ENCODE results near the gene SERPINF2. TPM values are rescaled to one million over a fixed set of nuclear protein-coding genes. Genes with fewer than 3 reads are reported as not detected.
A peak's percentile ranks its signal among the peaks of the same experiment; 100 is the strongest.
"Not testable (repeated sequence)": the region's sequence is repeated elsewhere in the genome, so short reads cannot be mapped to it uniquely, and the experiment has no call there.

SERPINF2 gene
- total RNA-seq, 1 donor from 2014 or later = 0.37 TPM

GRCh38 chr17:1720856-1721386 is 21.8 kb upstream of the SERPINF2 start:
- peaks cover 8% of the 10 kb centered on the region for H3K4me1 Mint-ChIP-seq (ENCODE audit: low read depth, unreplicated experiment)
- H3K27me3 Mint-ChIP-seq (ENCODE audit: unreplicated experiment) = peaks cover 5% of the 10 kb centered on the region
- TF ChIP-seq CTCF (IDR thresholded peaks at IDR 0.05; ENCODE audit: partially characterized antibody, unreplicated experiment) = peak; percentile 91
- peaks cover 10% of the 10 kb centered on the region for H3K9me3 Mint-ChIP-seq (ENCODE audit: unreplicated experiment)
- peak; percentile 76 for DNase-seq
- no peaks in the 10 kb centered on the region for H3K36me3 Mint-ChIP-seq (ENCODE audit: unreplicated experiment)
- H3K4me3 Mint-ChIP-seq (ENCODE audit: unreplicated experiment) = no peak overlapping the region
- no peak overlapping the region for H3K27ac Mint-ChIP-seq (ENCODE audit: unreplicated experiment)

- H3K4me1 Mint-ChIP-seq (ENCODE audit: low read depth, unreplicated experiment); H3K4me3 Mint-ChIP-seq (ENCODE audit: unreplicated experiment); H3K27me3 Mint-ChIP-seq (ENCODE audit: unreplicated experiment); H3K36me3 Mint-ChIP-seq (ENCODE audit: unreplicated experiment); H3K27ac Mint-ChIP-seq (ENCODE audit: unreplicated experiment); DNase-seq; H3K9me3 Mint-ChIP-seq (ENCODE audit: unreplicated experiment): not testable (repeated sequence)
These were observed 20.6 kb upstream of the SERPINF2 start for GRCh38 chr17:1722022-1722421.

- peak; percentile 89 for DNase-seq
- Mint-ChIP-seq H3K4me3 (ENCODE audit: unreplicated experiment) (peak within 1 kb of the TSS; percentile 79), H3K9me3 (ENCODE audit: unreplicated experiment) (peaks cover 7% of the 10 kb centered on the region), H3K27ac (ENCODE audit: unreplicated experiment) (no peak within 1 kb of the TSS), H3K36me3 (ENCODE audit: unreplicated experiment) (peaks cover 2% of the 10 kb centered on the region), H3K4me1 (ENCODE audit: low read depth, unreplicated experiment) (peaks cover 3% of the 10 kb centered on the region), H3K27me3 (ENCODE audit: unreplicated experiment) (peaks cover 7% of the 10 kb centered on the region)
- TF ChIP-seq CTCF (IDR thresholded peaks at IDR 0.05; ENCODE audit: partially characterized antibody, unreplicated experiment) = no peak
These were observed 18.3 kb upstream of the SERPINF2 start, which contains the start of gene WDR81 for GRCh38 chr17:1724351-1724868. Gene WDR81 (plus strand): TSS chr17:1724704. CDS start chr17:1724960, 256 bp downstream.

- Mint-ChIP-seq H3K9me3 (ENCODE audit: unreplicated experiment) (peaks cover 5% of the 10 kb centered on the region), H3K27me3 (ENCODE audit: unreplicated experiment) (peaks cover 10% of the 10 kb centered on the region), H3K36me3 (ENCODE audit: unreplicated experiment) (peaks cover 7% of the 10 kb centered on the region), H3K27ac (ENCODE audit: unreplicated experiment) (no peak overlapping the region), H3K4me3 (ENCODE audit: unreplicated experiment) (peak overlapping the region; percentile 75), H3K4me1 (ENCODE audit: low read depth, unreplicated experiment) (peaks cover 3% of the 10 kb centered on the region)
- DNase-seq = peak; percentile 80
- no peak for TF ChIP-seq CTCF (IDR thresholded peaks at IDR 0.05; ENCODE audit: partially characterized antibody, unreplicated experiment)
These were observed 17.6 kb upstream of the SERPINF2 start for GRCh38 chr17:1724869-1725641.

GRCh38 chr17:1725642-1726511 is 16.8 kb upstream of the SERPINF2 start:
- no peak for DNase-seq
- Mint-ChIP-seq H3K36me3 (ENCODE audit: unreplicated experiment) (peaks cover 7% of the 10 kb centered on the region), H3K9me3 (ENCODE audit: unreplicated experiment) (peaks cover 5% of the 10 kb centered on the region), H3K4me3 (ENCODE audit: unreplicated experiment) (peak overlapping the region; percentile 75), H3K27ac (ENCODE audit: unreplicated experiment) (no peak overlapping the region), H3K27me3 (ENCODE audit: unreplicated experiment) (peaks cover 8% of the 10 kb centered on the region), H3K4me1 (ENCODE audit: low read depth, unreplicated experiment) (peaks cover 3% of the 10 kb centered on the region)
- TF ChIP-seq CTCF (IDR thresholded peaks at IDR 0.05; ENCODE audit: partially characterized antibody, unreplicated experiment) = no peak
